HepG2 (cell line): ENCODE results near the gene SH2D7. TPM values are rescaled to one million over a fixed set of nuclear protein-coding genes. Genes with fewer than 3 reads are reported as not detected.
A peak's percentile ranks its signal among the peaks of the same experiment; 100 is the strongest.

Experiments used
- CEBPZ ChIP-seq: IDR thresholded peaks from 2 replicates; pipeline ENCODE4 v1.6.1; 2012; ENCODE audit warnings: low read length, improper control_type of control experiment
- HES4 ChIP-seq: sonication (generic); formaldehyde crosslinking; IDR thresholded peaks from 2 replicates; pipeline ENCODE4 v1.9.0; 2021; ENCODE audit warnings: mild to moderate bottlenecking, missing genetic modification reagents, borderline replicate concordance
- HMGXB4 ChIP-seq, 2 experiments: sonication (generic) in 1 of 2; formaldehyde crosslinking in 1 of 2; IDR thresholded peaks; 2 replicates each; pipeline versions ENCODE4 v1.4.0 to v1.6.1; 2018 to 2020; ENCODE audit warnings: missing genetic modification reagents in 2 of 2, borderline replicate concordance in 1 of 2, low read depth in 1 of 2, mild to moderate bottlenecking in 1 of 2, missing biosample characterization in 1 of 2
- MXI1 ChIP-seq: IDR thresholded peaks from 3 replicates; pipeline ENCODE4 v1.6.1; 2012; ENCODE audit warnings: low read depth, low read length, inconsistent platforms, borderline replicate concordance
- RCOR2 ChIP-seq: IDR thresholded peaks from 2 replicates; pipeline ENCODE4 v1.6.1; 2016; ENCODE audit warnings: missing biosample characterization, missing genetic modification reagents
- SP4 ChIP-seq: sonication (generic); formaldehyde crosslinking; IDR thresholded peaks from 2 replicates; pipeline ENCODE4 v1.8.1; 2023; ENCODE audit warnings: mild to moderate bottlenecking, missing genetic modification reagents
- SPEN ChIP-seq: sonication (generic); formaldehyde crosslinking; IDR thresholded peaks from 2 replicates; pipeline ENCODE4 v1.5.1; 2020; ENCODE audit warnings: low read depth, mild to moderate bottlenecking, missing genetic modification reagents
- TARDBP ChIP-seq: sonication (generic); formaldehyde crosslinking; IDR thresholded peaks from 2 replicates; pipeline ENCODE4 v1.8.0; 2022; ENCODE audit warnings: mild to moderate bottlenecking, missing genetic modification reagents
- ZNF281 ChIP-seq: sonication (generic); formaldehyde crosslinking; IDR thresholded peaks from 2 replicates; pipeline ENCODE4 v1.4.0; 2020; ENCODE audit warnings: missing genetic modification reagents, borderline replicate concordance
- ZNF292 ChIP-seq: sonication (generic); formaldehyde crosslinking; IDR thresholded peaks from 2 replicates; pipeline ENCODE4 v1.8.1; 2022; ENCODE audit warnings: mild to moderate bottlenecking, low read depth, missing genetic modification reagents, borderline replicate concordance
- ZNF34 ChIP-seq: sonication (generic); formaldehyde crosslinking; IDR thresholded peaks from 2 replicates; pipeline ENCODE4 v1.4.0; 2020; ENCODE audit warnings: mild to moderate bottlenecking, missing genetic modification reagents, borderline replicate concordance
- ZNF503 ChIP-seq: sonication (generic); formaldehyde crosslinking; IDR thresholded peaks from 2 replicates; pipeline ENCODE4 v1.4.0; 2020; ENCODE audit warnings: missing genetic modification reagents
- ZNF512B ChIP-seq: sonication (generic); formaldehyde crosslinking; IDR thresholded peaks from 2 replicates; pipeline ENCODE4 v1.5.1; 2020; ENCODE audit warnings: missing genetic modification reagents, mild to moderate bottlenecking, borderline replicate concordance
- ZNF549 ChIP-seq: sonication (generic); formaldehyde crosslinking; IDR thresholded peaks from 2 replicates; pipeline ENCODE4 v1.5.0; 2020; ENCODE audit warnings: missing genetic modification reagents
- ZSCAN22 ChIP-seq: sonication (generic); formaldehyde crosslinking; IDR thresholded peaks from 2 replicates; pipeline ENCODE4 v1.4.0; 2020; ENCODE audit warnings: mild to moderate bottlenecking, missing genetic modification reagents
- polyA plus RNA-seq, 8 experiments: library from polyadenylated mRNA; depleted of rRNA in 3 of 8; stranded (reverse) in 7 of 8; unstranded in 1 of 8; fragments of >200 nt; fragmentation: Illumina TruSeq in 4 of 8; extraction: Trizol in 4 of 8; gene quantifications; 2 replicates each; pipeline versions ENCODE4 v1.2.1 to v1.2.3, GENCODE V29; 2011 to 2016; ENCODE audit warnings: low read depth in 4 of 8, missing spikeins in 1 of 8, mixed read lengths in 1 of 8; ENCODE audit not compliant: insufficient read depth in 1 of 8
- total RNA-seq, 5 experiments: library from RNA; depleted of rRNA; stranded (reverse); fragments of >200 nt; fragmentation: Illumina TruSeq; extraction: Trizol; gene quantifications; 2 replicates each; pipeline ENCODE4 v1.2.3, GENCODE V29; 2016; ENCODE audit warnings: low read depth in 1 of 5

The SH2D7 gene
- total and polyA plus RNA-seq, 2 of the 13 experiments (the other 11 are each of a cell fraction or from before 2014, with no cell fraction given) = not detected

GRCh38 chr15:78065284-78065872, 27.0 kb upstream of the SH2D7 start (continued):
- TF ChIP-seq SPEN (peak; percentile 69), CEBPZ (no peak), ZSCAN22 (peak; percentile 36; the same call in 1 of the 2 replicates), ZNF549 (CRISPR knock-in tag) (no peak), ZNF34 (CRISPR knock-in tag) (0 out of 2 replicates have a peak, but pooled peaks have one; percentile 71), ZNF512B (CRISPR knock-in tag) (no peak), RCOR2 (CRISPR knock-in tag) (peak; percentile 95), SP4 (peak; percentile 80), HMGXB4 (CRISPR knock-in tag; IDR thresholded peaks at IDR 0.05; ENCODE audit: borderline replicate concordance in 1 of 2, low read depth in 1 of 2) (peak; percentile 68 to 80; a peak in 3 of 4 replicates), TARDBP (CRISPR knock-in tag) (peak; percentile 95), ZNF292 (peak; percentile 95; the same call in 1 of the 2 replicates), MXI1 (peak; percentile 91; the same call in 2 of the 3 replicates), ZNF281 (CRISPR knock-in tag) (peak; percentile 44; the same call in 1 of the 2 replicates), HES4 (CRISPR knock-in tag) (no peak), ZNF503 (peak; percentile 94; the same call in 1 of the 2 replicates)
